BE2C (cell line): ENCODE measurements around the gene TOR1B.
"Not testable (repeated sequence)": the region's sequence is repeated elsewhere in the genome, so short reads cannot be mapped to it uniquely, and the experiment has no call there.

Experiments used
- DNase-seq: peaks from one replicate; pipeline ENCODE4 v3.0.0-alpha.2; 2020
- H3K27me3 ChIP-seq: fragments of 250-450 bp; sonication (Bioruptor Pico); 2 replicates; pipeline ENCODE4 v1.5.1; 2020; ENCODE audit warnings: mild to moderate bottlenecking
- H3K36me3 ChIP-seq: fragments of 250-450 bp; sonication (Bioruptor Pico); 2 replicates; pipeline ENCODE4 v1.5.1; 2020; ENCODE audit warnings: mild to moderate bottlenecking
- H3K4me1 ChIP-seq: fragments of 250-450 bp; sonication (Bioruptor Pico); 2 replicates; pipeline ENCODE4 v1.5.1; 2020
- H3K4me3 ChIP-seq: 2 replicates; pipeline ENCODE4 v1.5.1; 2011; ENCODE audit warnings: low read depth, low read length
- H3K9me3 ChIP-seq: fragments of 250-450 bp; sonication (Bioruptor Pico); 2 replicates; pipeline ENCODE4 v1.5.1; 2020
- TF ChIP-seq, protein P1 (sequence below): IDR thresholded peaks from 2 replicates; pipeline ENCODE4 v1.5.1; 2012; ENCODE audit warnings: mild to moderate bottlenecking, low read depth, low read length

TOR1B gene

GRCh38 chr9:129759804-129760502 is 43.0 kb upstream of the TOR1B start:
- TF ChIP-seq, protein P1, sequence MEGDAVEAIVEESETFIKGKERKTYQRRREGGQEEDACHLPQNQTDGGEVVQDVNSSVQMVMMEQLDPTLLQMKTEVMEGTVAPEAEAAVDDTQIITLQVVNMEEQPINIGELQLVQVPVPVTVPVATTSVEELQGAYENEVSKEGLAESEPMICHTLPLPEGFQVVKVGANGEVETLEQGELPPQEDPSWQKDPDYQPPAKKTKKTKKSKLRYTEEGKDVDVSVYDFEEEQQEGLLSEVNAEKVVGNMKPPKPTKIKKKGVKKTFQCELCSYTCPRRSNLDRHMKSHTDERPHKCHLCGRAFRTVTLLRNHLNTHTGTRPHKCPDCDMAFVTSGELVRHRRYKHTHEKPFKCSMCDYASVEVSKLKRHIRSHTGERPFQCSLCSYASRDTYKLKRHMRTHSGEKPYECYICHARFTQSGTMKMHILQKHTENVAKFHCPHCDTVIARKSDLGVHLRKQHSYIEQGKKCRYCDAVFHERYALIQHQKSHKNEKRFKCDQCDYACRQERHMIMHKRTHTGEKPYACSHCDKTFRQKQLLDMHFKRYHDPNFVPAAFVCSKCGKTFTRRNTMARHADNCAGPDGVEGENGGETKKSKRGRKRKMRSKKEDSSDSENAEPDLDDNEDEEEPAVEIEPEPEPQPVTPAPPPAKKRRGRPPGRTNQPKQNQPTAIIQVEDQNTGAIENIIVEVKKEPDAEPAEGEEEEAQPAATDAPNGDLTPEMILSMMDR, result no peak
- Histone ChIP-seq H3K4me3 (no peak overlapping the region), H3K9me3 (no peaks in the 10 kb centered on the region), H3K27me3 (no peaks in the 10 kb centered on the region), H3K36me3 (no peaks in the 10 kb centered on the region), H3K4me1 (0 out of 2 replicates have a peak, but pooled peaks cover 3% of the 10 kb centered on the region)
- DNase-seq, result no peak

GRCh38 chr9:129760784-129761183 is 42.2 kb upstream of the TOR1B start:
- not testable (repeated sequence) for H3K4me3 ChIP-seq, H3K36me3 ChIP-seq, H3K9me3 ChIP-seq, DNase-seq, H3K27me3 ChIP-seq, H3K4me1 ChIP-seq

DNA sequence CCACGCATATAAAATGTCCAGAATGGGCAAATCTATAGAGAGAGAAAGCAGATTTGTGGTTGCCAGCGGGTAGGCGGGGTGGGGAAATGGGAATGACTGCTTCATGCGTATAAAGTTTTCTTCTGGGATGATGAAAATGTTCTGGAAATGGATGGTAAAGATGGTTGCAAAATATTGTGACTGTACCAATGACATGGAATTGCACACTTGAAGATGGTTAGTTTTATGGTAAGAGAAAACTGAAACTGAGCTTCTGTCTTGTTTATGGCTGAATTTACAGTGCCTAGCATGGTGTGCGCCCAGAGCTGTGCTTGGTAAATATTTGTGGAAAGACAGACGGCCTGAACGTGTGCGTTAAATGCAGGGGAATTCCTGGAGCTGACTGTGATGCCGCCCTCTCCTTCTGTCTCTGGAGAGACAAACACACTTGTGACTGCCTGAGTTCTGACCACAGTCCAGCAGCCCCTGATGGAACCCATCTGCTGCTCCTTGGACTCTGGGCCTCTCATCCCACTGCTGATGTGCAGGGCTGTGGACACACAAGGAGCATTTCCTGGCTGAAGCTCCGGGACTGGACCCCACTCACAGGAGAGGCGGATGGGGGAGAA is 41.6 kb upstream of the TOR1B start:
- DNase-seq, result no peak
- H3K4me3 ChIP-seq, result no peak overlapping the region
- TF ChIP-seq, protein P1, result no peak

GRCh38 chr9:129761901-129762369 is 41.0 kb upstream of the TOR1B start:
- Histone ChIP-seq H3K4me1 (no peaks in the 10 kb centered on the region), H3K4me3 (no peak overlapping the region), H3K27me3 (no peaks in the 10 kb centered on the region), H3K36me3 (no peaks in the 10 kb centered on the region), H3K9me3 (no peaks in the 10 kb centered on the region)
- DNase-seq, result no peak
- TF ChIP-seq, protein P1, result no peak

More for the DNA sequence above, 41.6 kb upstream of the TOR1B start:
- no peaks in the 10 kb centered on the region for H3K36me3 ChIP-seq
- no peaks in the 10 kb centered on the region for H3K9me3 ChIP-seq
- H3K27me3 ChIP-seq, result no peaks in the 10 kb centered on the region
- no peaks in the 10 kb centered on the region for H3K4me1 ChIP-seq

- H3K27me3 ChIP-seq, H3K36me3 ChIP-seq, H3K4me3 ChIP-seq, H3K9me3 ChIP-seq, DNase-seq, H3K4me1 ChIP-seq: not testable (repeated sequence)
Measured at GRCh38 chr9:129762370-129762984, 40.5 kb upstream of the TOR1B start.

- H3K4me3 ChIP-seq, result no peak overlapping the region
- DNase-seq, result no peak
Measured at GRCh38 chr9:129762985-129763926, 39.7 kb upstream of the TOR1B start.

More at GRCh38 chr9:129762985-129763926, 39.7 kb upstream of the TOR1B start:
- H3K9me3 ChIP-seq, result no peaks in the 10 kb centered on the region
- no peaks in the 10 kb centered on the region for H3K27me3 ChIP-seq
- TF ChIP-seq, protein P1, result no peak
- no peaks in the 10 kb centered on the region for H3K4me1 ChIP-seq
- H3K36me3 ChIP-seq, result no peaks in the 10 kb centered on the region
